HEK293 (cell line): ENCODE data around the gene PTPN9.

Experiments
- ELK4 ChIP-seq: IDR thresholded peaks from 2 replicates; pipeline ENCODE4 v1.6.1; 2011; ENCODE audit warnings: mild to moderate bottlenecking, low read depth, low read length, borderline replicate concordance
- GLI4 ChIP-seq: fragments of 450-650 bp; formaldehyde crosslinking; IDR thresholded peaks from 2 replicates; pipeline ENCODE4 v1.5.1; 2016; ENCODE audit warnings: missing biosample characterization, missing genetic modification characterization
- IKZF3 ChIP-seq: fragments of 450-650 bp; IDR thresholded peaks from 2 replicates; pipeline ENCODE4 v1.5.0; 2018; ENCODE audit warnings: missing biosample characterization, mild to moderate bottlenecking, missing genetic modification characterization, moderate library complexity
- KLF1 ChIP-seq: fragments of 450-650 bp; formaldehyde crosslinking; IDR thresholded peaks from 2 replicates; pipeline ENCODE4 v1.5.1; 2016; ENCODE audit warnings: missing biosample characterization, missing genetic modification characterization
- KLF7 ChIP-seq: fragments of 450-650 bp; formaldehyde crosslinking; IDR thresholded peaks from 2 replicates; pipeline ENCODE4 v1.5.1; 2016; ENCODE audit warnings: missing biosample characterization, missing genetic modification characterization, borderline replicate concordance
- OSR2 ChIP-seq: fragments of 450-650 bp; formaldehyde crosslinking; IDR thresholded peaks from 2 replicates; pipeline ENCODE4 v1.5.1; 2016; ENCODE audit warnings: missing biosample characterization, missing genetic modification characterization
- REPIN1 ChIP-seq: fragments of 450-650 bp; formaldehyde crosslinking; IDR thresholded peaks from 2 replicates; pipeline ENCODE4 v1.5.1; 2017; ENCODE audit warnings: missing biosample characterization, missing genetic modification characterization, low read depth
- SP2 ChIP-seq: fragments of 450-650 bp; formaldehyde crosslinking; IDR thresholded peaks from 2 replicates; pipeline ENCODE4 v1.5.1; 2016; ENCODE audit warnings: missing biosample characterization, missing genetic modification characterization
- TRIM28 ChIP-seq: IDR thresholded peaks from 2 replicates; pipeline ENCODE4 v1.6.1; 2011; ENCODE audit warnings: low read length, control low read depth, borderline replicate concordance
- ZBTB44 ChIP-seq: fragments of 450-650 bp; IDR thresholded peaks from 2 replicates; pipeline ENCODE4 v1.5.1; 2018; ENCODE audit warnings: missing biosample characterization, mild to moderate bottlenecking, missing genetic modification characterization
- ZBTB48 ChIP-seq: fragments of 450-650 bp; formaldehyde crosslinking; IDR thresholded peaks from 2 replicates; pipeline ENCODE4 v1.5.1; 2016; ENCODE audit warnings: missing biosample characterization, missing genetic modification characterization
- ZBTB8A ChIP-seq: fragments of 450-650 bp; formaldehyde crosslinking; IDR thresholded peaks from 2 replicates; pipeline ENCODE4 v1.5.1; 2016; ENCODE audit warnings: missing biosample characterization, missing genetic modification characterization
- ZNF114 ChIP-seq: fragments of 450-650 bp; formaldehyde crosslinking; IDR thresholded peaks from 2 replicates; pipeline ENCODE4 v1.5.0; 2017; ENCODE audit warnings: missing biosample characterization, missing genetic modification characterization
- ZNF140 ChIP-seq: fragments of 450-650 bp; formaldehyde crosslinking; IDR thresholded peaks from 2 replicates; pipeline ENCODE4 v1.5.1; 2016; ENCODE audit warnings: missing biosample characterization, missing genetic modification characterization
- ZNF157 ChIP-seq: fragments of 450-650 bp; formaldehyde crosslinking; IDR thresholded peaks from 2 replicates; pipeline ENCODE4 v1.5.1; 2016; ENCODE audit warnings: missing biosample characterization, missing genetic modification characterization
- ZNF19 ChIP-seq: fragments of 450-650 bp; formaldehyde crosslinking; IDR thresholded peaks from 2 replicates; pipeline ENCODE4; 2016; ENCODE audit warnings: missing biosample characterization, missing genetic modification characterization, low read depth
- ZNF239 ChIP-seq: fragments of 450-650 bp; formaldehyde crosslinking; IDR thresholded peaks from 2 replicates; pipeline ENCODE4 v1.5.1; 2016; ENCODE audit warnings: missing biosample characterization, missing genetic modification characterization
- ZNF426 ChIP-seq: fragments of 450-650 bp; formaldehyde crosslinking; IDR thresholded peaks from 2 replicates; pipeline ENCODE4 v1.5.1; 2017; ENCODE audit warnings: missing biosample characterization, missing genetic modification characterization, mild to moderate bottlenecking, inconsistent platforms, moderate library complexity
- ZNF449 ChIP-seq: fragments of 450-650 bp; formaldehyde crosslinking; IDR thresholded peaks from 2 replicates; pipeline ENCODE4 v1.5.1; 2017; ENCODE audit warnings: missing biosample characterization, mild to moderate bottlenecking, missing genetic modification characterization, moderate library complexity
- ZNF48 ChIP-seq: fragments of 450-650 bp; formaldehyde crosslinking; IDR thresholded peaks from 2 replicates; pipeline ENCODE4 v1.5.1; 2016; ENCODE audit warnings: missing biosample characterization, missing genetic modification characterization
- ZNF501 ChIP-seq: fragments of 450-650 bp; formaldehyde crosslinking; IDR thresholded peaks from 2 replicates; pipeline ENCODE4 v1.5.1; 2016; ENCODE audit warnings: missing biosample characterization, missing genetic modification characterization
- ZNF514 ChIP-seq: fragments of 450-650 bp; formaldehyde crosslinking; IDR thresholded peaks from 2 replicates; pipeline ENCODE4 v1.5.1; 2016; ENCODE audit warnings: missing biosample characterization, missing genetic modification characterization
- ZNF560 ChIP-seq: fragments of 450-650 bp; formaldehyde crosslinking; IDR thresholded peaks from 2 replicates; pipeline ENCODE4 v1.5.1; 2017; ENCODE audit warnings: missing biosample characterization, missing genetic modification characterization, borderline replicate concordance
- ZNF768 ChIP-seq: fragments of 450-650 bp; formaldehyde crosslinking; IDR thresholded peaks from 2 replicates; pipeline ENCODE4 v1.5.1; 2018; ENCODE audit warnings: missing biosample characterization, mild to moderate bottlenecking, missing genetic modification characterization
- ZNF776 ChIP-seq: fragments of 450-650 bp; formaldehyde crosslinking; IDR thresholded peaks from 2 replicates; pipeline ENCODE4 v1.5.0; 2017; ENCODE audit warnings: missing biosample characterization, missing genetic modification characterization, borderline replicate concordance
- ZNF777 ChIP-seq: fragments of 450-650 bp; formaldehyde crosslinking; IDR thresholded peaks from 2 replicates; pipeline ENCODE4 v1.5.1; 2017; ENCODE audit warnings: missing biosample characterization, missing genetic modification characterization, borderline replicate concordance
- ZNF837 ChIP-seq: fragments of 450-650 bp; formaldehyde crosslinking; IDR thresholded peaks from 2 replicates; pipeline ENCODE4 v1.5.1; 2016; ENCODE audit warnings: missing biosample characterization, missing genetic modification characterization
- ZSCAN30 ChIP-seq: fragments of 450-650 bp; IDR thresholded peaks from 2 replicates; pipeline ENCODE4 v1.5.1; 2018; ENCODE audit warnings: missing biosample characterization, mild to moderate bottlenecking, missing genetic modification characterization, moderate library complexity
- TF ChIP-seq, protein P1 (sequence below): fragments of 450-650 bp; formaldehyde crosslinking; conservative IDR thresholded peaks from 2 replicates; pipeline ENCODE4 v1.5.1; 2016; ENCODE audit warnings: low read depth, missing biosample characterization, missing genetic modification characterization
- TF ChIP-seq, protein P2 (sequence below): fragments of 450-650 bp; formaldehyde crosslinking; IDR thresholded peaks from 2 replicates; pipeline ENCODE4 v1.5.1; 2016; ENCODE audit warnings: missing biosample characterization, missing genetic modification characterization

Gene PTPN9

GRCh38 chr15:75450307-75451201 is 128.6 kb downstream of the PTPN9 start (continued):
- TF ChIP-seq KLF7 (tag by site-specific recombination) (peak; percentile 86; the same call in 1 of the 2 replicates), ZNF449 (no peak; the same call in 1 of the 2 replicates), ZNF19 (tag by site-specific recombination) (no peak), SP2 (tag by site-specific recombination) (peak; percentile 82), ZNF114 (tag by site-specific recombination) (no peak), ZNF514 (tag by site-specific recombination) (no peak), OSR2 (tag by site-specific recombination) (0 out of 2 replicates have a peak, but pooled peaks have one; percentile 27), ZNF48 (no peak), ZNF140 (no peak), ZNF239 (no peak), ZNF777 (tag by site-specific recombination) (no peak), ZSCAN30 (tag by site-specific recombination) (no peak), ZNF501 (tag by site-specific recombination) (peak; percentile 69; the same call in 1 of the 2 replicates), REPIN1 (no peak), ZNF837 (tag by site-specific recombination) (no peak), KLF1 (tag by site-specific recombination) (peak; percentile 90), ZNF426 (tag by site-specific recombination) (no peak), ZNF157 (tag by site-specific recombination) (no peak), ZBTB44 (tag by site-specific recombination) (no peak), ZBTB48 (tag by site-specific recombination) (peak; percentile 99), IKZF3 (peak; percentile 78), ELK4 (no peak), ZBTB8A (tag by site-specific recombination) (peak; percentile 90), GLI4 (tag by site-specific recombination) (no peak), ZNF768 (tag by site-specific recombination) (no peak), TRIM28 (peak; percentile 49; the same call in 1 of the 2 replicates), ZNF776 (no peak), ZNF560 (tag by site-specific recombination) (no peak)
- TF ChIP-seq, protein P1, sequence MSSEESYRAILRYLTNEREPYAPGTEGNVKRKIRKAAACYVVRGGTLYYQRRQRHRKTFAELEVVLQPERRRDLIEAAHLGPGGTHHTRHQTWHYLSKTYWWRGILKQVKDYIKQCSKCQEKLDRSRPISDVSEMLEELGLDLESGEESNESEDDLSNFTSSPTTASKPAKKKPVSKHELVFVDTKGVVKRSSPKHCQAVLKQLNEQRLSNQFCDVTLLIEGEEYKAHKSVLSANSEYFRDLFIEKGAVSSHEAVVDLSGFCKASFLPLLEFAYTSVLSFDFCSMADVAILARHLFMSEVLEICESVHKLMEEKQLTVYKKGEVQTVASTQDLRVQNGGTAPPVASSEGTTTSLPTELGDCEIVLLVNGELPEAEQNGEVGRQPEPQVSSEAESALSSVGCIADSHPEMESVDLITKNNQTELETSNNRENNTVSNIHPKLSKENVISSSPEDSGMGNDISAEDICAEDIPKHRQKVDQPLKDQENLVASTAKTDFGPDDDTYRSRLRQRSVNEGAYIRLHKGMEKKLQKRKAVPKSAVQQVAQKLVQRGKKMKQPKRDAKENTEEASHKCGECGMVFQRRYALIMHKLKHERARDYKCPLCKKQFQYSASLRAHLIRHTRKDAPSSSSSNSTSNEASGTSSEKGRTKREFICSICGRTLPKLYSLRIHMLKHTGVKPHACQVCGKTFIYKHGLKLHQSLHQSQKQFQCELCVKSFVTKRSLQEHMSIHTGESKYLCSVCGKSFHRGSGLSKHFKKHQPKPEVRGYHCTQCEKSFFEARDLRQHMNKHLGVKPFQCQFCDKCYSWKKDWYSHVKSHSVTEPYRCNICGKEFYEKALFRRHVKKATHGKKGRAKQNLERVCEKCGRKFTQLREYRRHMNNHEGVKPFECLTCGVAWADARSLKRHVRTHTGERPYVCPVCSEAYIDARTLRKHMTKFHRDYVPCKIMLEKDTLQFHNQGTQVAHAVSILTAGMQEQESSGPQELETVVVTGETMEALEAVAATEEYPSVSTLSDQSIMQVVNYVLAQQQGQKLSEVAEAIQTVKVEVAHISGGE (tag by site-specific recombination) = peak; percentile 42; the same call in 1 of the 2 replicates
- TF ChIP-seq, protein P2, sequence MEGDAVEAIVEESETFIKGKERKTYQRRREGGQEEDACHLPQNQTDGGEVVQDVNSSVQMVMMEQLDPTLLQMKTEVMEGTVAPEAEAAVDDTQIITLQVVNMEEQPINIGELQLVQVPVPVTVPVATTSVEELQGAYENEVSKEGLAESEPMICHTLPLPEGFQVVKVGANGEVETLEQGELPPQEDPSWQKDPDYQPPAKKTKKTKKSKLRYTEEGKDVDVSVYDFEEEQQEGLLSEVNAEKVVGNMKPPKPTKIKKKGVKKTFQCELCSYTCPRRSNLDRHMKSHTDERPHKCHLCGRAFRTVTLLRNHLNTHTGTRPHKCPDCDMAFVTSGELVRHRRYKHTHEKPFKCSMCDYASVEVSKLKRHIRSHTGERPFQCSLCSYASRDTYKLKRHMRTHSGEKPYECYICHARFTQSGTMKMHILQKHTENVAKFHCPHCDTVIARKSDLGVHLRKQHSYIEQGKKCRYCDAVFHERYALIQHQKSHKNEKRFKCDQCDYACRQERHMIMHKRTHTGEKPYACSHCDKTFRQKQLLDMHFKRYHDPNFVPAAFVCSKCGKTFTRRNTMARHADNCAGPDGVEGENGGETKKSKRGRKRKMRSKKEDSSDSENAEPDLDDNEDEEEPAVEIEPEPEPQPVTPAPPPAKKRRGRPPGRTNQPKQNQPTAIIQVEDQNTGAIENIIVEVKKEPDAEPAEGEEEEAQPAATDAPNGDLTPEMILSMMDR (tag by site-specific recombination) = no peak
